GM12872 (cell line): Measurements from ENCODE around the gene SMAD3.

Experiments used
- TF ChIP-seq, protein P1 (sequence below): IDR thresholded peaks from 3 replicates; pipeline ENCODE4 v1.5.1; 2011; ENCODE audit warnings: low read depth, mild to moderate bottlenecking, low read length, moderate library complexity; ENCODE audit not compliant: insufficient read depth

SMAD3 gene

DNA sequence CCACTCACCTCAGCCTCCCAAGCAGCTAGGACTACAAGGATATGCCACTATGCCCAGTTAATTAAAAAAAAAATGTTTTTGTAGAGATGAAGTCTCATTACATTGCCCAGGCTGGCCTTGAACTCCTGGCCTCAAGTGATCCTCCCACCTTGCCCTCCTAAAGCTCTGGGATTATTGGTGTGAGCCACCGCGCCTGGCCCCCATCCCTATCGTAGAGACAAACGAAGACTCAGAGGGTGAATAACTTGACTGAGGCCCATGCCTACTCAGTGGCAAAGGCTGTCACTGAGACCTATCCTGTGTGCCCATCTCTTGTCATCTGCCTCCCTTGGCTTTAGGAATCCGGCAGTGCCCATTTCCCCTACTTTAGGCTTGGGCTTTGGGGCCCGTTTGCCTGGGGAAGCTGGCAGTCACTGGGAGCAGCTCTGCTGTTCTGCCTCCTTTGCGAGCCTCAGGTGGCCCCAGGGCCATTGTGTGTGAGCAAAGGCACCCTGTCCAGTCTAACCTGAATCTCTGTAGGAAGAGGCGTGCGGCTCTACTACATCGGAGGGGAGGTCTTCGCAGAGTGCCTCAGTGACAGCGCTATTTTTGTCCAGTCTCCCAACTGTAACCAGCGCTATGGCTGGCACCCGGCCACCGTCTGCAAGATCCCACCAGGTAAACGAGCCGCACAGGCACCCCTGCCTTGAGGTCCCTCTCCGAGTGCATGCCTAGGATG is 119.0 kb downstream of the SMAD3 start:
- TF ChIP-seq, protein P1, sequence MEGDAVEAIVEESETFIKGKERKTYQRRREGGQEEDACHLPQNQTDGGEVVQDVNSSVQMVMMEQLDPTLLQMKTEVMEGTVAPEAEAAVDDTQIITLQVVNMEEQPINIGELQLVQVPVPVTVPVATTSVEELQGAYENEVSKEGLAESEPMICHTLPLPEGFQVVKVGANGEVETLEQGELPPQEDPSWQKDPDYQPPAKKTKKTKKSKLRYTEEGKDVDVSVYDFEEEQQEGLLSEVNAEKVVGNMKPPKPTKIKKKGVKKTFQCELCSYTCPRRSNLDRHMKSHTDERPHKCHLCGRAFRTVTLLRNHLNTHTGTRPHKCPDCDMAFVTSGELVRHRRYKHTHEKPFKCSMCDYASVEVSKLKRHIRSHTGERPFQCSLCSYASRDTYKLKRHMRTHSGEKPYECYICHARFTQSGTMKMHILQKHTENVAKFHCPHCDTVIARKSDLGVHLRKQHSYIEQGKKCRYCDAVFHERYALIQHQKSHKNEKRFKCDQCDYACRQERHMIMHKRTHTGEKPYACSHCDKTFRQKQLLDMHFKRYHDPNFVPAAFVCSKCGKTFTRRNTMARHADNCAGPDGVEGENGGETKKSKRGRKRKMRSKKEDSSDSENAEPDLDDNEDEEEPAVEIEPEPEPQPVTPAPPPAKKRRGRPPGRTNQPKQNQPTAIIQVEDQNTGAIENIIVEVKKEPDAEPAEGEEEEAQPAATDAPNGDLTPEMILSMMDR: no peak

DNA sequence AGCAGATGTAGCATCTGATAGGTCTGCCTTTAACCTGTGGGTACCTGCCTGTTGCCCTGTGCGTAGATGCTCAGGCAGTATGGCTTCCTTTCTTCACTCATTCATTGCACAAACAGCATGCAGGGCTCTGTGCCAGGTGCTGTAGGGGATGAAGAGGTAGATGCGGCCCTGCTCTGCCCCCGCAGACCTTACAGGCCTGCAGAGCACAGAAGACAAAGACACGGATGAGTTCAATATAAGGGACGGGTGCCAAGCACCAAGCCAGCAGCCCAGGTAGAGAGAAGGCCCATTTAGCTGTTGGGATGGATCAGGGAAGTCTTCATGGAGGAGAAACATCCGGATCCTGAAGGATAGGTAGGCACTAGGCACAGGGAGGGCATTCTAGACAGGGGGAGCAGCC is 119.6 kb downstream of the SMAD3 start:
- TF ChIP-seq, protein P1: no peak

DNA sequence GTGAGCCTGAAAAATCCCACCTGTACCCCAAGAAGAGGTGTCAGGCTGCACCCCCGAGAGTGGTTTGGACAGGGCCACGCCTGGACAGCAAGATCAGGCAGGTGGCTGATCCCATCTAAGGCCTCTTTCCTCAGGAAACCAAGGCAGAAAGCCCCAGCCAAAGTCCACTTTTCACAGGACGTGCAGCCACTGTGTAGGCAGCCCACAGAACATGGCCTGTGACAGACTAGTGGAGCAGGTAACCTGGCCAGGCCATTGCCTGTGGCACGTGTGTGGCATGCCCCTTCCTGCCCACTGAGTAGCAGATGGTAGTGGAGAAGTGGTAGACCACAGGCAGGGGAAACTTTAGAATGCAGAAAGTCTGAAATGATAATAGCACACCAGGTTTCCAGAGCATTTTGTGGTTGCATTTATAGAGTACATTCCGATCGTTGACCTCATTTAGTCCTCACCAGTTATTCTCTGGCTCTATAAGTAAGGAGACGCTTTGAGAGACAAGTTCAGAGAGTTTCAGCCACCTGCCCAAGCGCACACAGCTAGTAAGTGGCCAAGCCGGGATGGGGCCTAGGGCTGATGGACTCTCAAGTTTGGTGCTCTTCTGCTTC is 120.3 kb downstream of the SMAD3 start:
- TF ChIP-seq, protein P1: no peak

DNA sequence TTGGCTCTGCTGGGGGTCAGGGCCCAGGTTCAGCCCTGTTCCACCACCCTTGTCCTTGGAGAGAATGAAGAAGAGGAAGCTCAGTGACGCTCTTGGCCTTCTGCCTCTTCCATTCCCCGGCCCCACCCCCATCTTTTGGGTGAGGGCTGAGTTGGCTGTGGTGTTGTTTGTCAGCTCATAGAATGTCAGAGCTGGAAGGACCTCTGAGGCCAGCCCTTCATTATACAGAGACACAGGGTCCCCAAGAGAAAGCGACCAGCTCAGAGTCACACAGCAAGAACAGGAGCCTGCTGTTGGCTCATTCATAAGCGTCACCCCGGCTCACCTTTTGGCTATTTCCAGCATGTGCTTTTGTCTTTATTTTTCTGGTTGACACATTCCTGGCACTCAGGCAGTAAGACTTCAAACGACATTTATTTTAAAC is 120.8 kb downstream of the SMAD3 start:
- TF ChIP-seq, protein P1: no peak

DNA sequence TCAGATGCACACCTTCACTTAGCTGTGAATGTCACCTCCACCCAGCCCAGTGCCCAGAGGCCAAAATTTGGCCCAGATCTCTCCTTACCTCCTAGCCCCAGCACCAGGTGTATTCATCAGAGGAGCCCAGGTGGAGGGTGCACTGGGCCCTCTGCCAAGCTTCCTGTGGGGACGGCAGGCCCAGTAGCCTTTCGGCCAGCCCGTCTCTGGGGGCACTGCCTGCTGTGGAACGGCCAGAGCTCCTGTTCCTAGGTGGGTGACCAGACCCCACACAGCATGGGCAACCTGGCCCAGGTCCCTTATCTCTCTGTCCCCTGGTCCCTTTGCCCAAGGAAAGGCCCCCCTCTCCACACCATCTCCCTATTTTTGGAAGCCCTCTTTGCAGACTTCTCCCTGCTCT is 121.3 kb downstream of the SMAD3 start:
- TF ChIP-seq, protein P1: no peak

DNA sequence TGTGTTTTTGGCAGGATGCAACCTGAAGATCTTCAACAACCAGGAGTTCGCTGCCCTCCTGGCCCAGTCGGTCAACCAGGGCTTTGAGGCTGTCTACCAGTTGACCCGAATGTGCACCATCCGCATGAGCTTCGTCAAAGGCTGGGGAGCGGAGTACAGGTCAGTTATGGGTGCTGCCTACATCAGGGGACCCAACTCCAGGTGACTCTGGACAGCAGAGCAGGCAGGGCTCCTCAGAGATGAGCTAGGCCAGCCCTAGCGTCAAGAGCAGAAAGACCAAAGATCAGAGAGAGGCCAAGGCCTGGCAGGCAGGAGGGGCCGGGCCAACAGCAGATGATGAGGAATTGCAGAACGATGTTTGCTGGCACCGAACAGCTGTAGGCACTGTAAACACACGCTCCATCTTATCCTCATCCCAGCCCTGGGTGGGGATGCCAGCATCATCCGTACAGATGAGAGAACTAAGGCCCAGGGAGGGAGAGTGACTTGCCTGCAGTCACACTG is 122.0 kb downstream of the SMAD3 start:
- TF ChIP-seq, protein P1: no peak

DNA sequence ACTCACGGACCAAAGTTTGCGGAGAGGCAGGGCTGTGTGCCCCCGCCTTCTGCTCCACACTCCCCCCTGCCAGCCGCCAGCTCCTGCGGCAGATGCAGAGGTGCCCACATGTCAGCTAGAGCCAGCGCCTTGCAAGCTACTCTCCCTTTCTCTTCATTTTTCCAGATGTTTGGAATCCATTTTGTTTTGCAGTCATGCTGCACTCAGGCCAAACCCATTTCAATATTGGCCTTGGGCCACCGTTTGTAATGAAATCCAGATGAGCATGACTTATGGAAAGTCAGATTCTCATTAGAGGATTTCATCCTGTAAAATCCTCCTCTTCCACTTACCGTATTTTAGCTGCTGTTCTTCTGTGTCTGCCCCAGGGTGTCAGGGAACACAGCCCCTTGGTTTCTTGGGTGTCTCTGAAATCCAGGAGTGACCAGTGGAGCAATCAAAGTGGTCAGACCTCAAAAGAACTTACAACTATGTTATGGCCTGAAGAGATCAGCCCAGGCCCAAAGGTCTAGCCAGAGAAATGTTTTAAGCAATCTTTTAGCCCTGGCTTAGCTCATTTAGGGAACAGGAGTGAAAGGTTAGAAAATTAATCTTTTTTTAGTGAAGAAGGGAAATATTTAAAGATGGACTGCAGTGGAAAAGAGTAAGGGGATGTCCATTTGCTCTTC is 123.3 kb downstream of the SMAD3 start:
- TF ChIP-seq, protein P1: no peak
